HUES48 (cell line): ENCODE data around the gene DST.

Experiments used
- H3K27ac ChIP-seq: one replicate; pipeline ENCODE4 v1.7.0; 2013; ENCODE audit warnings: low read depth, low read length, inconsistent platforms
- H3K27me3 ChIP-seq: 2 replicates; pipeline ENCODE4 v1.6.1; 2013; ENCODE audit warnings: mild to moderate bottlenecking, low read length; ENCODE audit not compliant: control insufficient read depth, insufficient read depth
- H3K36me3 ChIP-seq: 2 replicates; pipeline ENCODE4 v1.6.1; 2013; ENCODE audit warnings: low read length; ENCODE audit not compliant: control insufficient read depth, insufficient read depth
- H3K4me1 ChIP-seq: 2 replicates; pipeline ENCODE4 v1.6.1; 2013; ENCODE audit warnings: mild to moderate bottlenecking, low read length; ENCODE audit not compliant: control insufficient read depth, insufficient read depth
- H3K4me3 ChIP-seq: 2 replicates; pipeline ENCODE4 v1.5.1; 2013; ENCODE audit warnings: mild to moderate bottlenecking, low read depth, low read length
- H3K9ac ChIP-seq: 2 replicates; pipeline ENCODE4 v1.6.1; 2013; ENCODE audit warnings: mild to moderate bottlenecking, low read depth, low read length, moderate library complexity
- H3K9me3 ChIP-seq: 2 replicates; pipeline ENCODE4 v1.6.1; 2013; ENCODE audit warnings: low read length; ENCODE audit not compliant: control insufficient read depth, insufficient read depth

The DST gene

DNA sequence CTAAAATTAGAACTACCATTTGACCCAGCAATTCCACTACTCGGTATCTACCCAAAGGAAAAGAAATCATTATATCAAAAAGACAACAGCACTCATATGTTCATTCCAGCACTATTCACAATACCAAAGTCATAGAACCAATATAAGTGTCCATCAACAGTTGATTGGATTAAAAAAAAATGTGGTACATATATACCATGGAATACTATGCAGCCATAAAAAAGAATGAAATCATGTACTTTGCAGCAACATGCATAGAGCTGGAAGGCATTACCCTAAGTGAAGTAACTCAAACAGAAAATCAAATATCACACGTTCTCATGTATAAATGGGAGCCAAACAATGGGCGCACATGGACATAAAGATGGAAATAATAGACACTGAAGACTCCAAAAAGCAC is 163.3 kb downstream of the DST start:
- no peaks in the 10 kb centered on the region for H3K9me3 ChIP-seq
- no peak overlapping the region for H3K9ac ChIP-seq
- H3K36me3 ChIP-seq: peaks cover 66% of the 10 kb centered on the region
- H3K27me3 ChIP-seq: no peaks in the 10 kb centered on the region
- no peaks in the 10 kb centered on the region for H3K4me1 ChIP-seq
- no peak overlapping the region for H3K27ac ChIP-seq
- no peak overlapping the region for H3K4me3 ChIP-seq

DNA sequence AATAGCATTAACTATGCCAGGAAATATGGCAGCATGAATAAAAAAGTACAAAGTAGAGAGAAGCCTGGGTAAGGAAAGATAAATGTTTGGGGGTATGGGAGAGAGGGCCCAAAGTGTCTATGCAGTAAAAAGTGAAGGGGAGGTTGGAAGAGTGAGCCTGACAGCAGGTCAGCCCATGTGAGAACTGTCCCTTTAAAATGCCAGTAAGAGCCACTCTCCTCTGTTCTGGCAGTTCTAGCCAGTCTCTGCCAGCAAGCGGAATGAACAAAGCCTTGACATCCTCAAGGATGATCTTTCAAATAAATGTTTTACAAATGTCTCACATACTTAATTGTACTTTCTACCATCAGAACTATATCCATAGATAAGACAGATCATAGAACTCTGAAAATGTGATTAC is 164.5 kb downstream of the DST start:
- H3K9ac ChIP-seq: no peak overlapping the region
- no peak overlapping the region for H3K4me3 ChIP-seq
- no peaks in the 10 kb centered on the region for H3K27me3 ChIP-seq
- peaks cover 73% of the 10 kb centered on the region for H3K36me3 ChIP-seq
- no peak overlapping the region for H3K27ac ChIP-seq
- H3K9me3 ChIP-seq: no peaks in the 10 kb centered on the region
- H3K4me1 ChIP-seq: no peaks in the 10 kb centered on the region

DNA sequence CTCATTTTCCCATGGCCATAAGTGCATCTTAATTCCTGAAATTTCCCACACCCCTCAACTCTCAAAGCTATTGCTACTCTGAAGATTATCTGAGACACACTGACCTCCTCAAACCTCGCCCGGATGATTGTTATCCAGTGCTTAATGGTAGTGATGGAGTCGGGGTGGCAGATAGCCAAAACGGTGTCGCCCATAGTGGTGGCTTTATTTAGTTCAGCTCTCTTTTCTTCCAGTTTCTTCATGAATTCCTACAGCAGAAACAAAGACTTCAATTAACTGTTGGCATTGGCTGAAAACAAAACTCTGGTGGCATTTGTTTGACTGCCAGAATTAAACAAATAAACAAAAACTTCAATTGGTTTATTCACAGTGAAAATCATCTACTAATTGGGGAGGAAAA is 165.4 kb downstream of the DST start:
- no peak overlapping the region for H3K9ac ChIP-seq
- peaks cover 71% of the 10 kb centered on the region for H3K36me3 ChIP-seq
- H3K4me1 ChIP-seq: peaks cover 5% of the 10 kb centered on the region
- no peak overlapping the region for H3K4me3 ChIP-seq
- no peaks in the 10 kb centered on the region for H3K27me3 ChIP-seq
- no peaks in the 10 kb centered on the region for H3K9me3 ChIP-seq
- no peak overlapping the region for H3K27ac ChIP-seq

DNA sequence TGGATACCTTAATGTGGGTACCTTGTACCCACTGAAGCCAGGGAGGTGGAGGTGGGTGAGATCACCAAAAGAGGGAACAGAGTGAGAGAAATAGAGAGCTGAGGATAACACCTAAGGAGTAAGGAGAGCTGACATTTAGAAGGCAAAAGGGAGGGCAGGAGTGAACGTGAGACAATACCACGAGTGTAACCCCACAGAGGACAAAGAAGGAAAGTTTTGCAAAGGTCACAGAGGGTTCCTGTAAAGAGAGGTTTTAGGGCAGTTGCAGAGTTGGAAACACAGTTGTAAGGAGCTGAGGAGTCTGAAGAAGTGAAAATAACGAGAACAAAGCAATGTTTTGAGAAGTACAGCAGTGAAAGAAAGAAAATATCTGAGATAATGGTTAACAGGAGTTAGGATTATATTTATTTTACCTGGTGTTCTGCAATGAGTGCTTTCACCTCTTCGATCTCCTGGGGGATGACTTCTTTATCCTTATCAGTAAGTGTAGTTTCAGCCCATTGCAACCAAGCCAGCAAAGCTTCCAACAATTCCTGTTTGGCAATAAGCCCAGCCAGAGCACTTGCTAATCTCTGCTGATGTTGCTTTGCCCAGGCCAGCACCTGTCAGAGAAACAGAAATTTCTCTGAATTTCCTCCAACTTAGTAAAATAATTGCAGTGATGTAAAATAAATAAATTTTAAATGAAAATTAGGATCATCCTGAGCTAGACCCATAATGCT is 166.8 kb downstream of the DST start:
- Histone ChIP-seq H3K4me3 (no peak overlapping the region), H3K27me3 (no peaks in the 10 kb centered on the region), H3K9ac (no peak overlapping the region), H3K36me3 (peaks cover 71% of the 10 kb centered on the region), H3K4me1 (peaks cover 5% of the 10 kb centered on the region), H3K9me3 (no peaks in the 10 kb centered on the region), H3K27ac (no peak overlapping the region)

DNA sequence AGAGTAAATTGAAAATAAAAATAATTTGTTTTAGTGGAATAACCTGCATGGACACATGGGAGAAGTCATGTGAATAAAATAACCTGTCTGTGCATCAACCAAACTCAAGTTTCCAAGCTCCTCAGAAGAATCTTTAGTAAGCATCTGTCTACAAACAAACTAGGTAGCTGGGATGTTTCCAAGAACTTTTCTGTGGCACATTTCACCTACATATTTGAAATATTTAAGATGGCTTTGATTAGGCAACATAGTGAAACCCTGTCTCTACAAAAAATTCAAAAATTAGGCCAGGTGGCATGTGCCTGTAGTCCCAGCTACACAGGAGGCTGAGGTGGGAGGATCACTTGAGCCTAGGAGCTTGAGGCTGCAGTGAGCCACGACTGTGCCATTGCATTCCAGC is 168.2 kb downstream of the DST start:
- peaks cover 72% of the 10 kb centered on the region for H3K36me3 ChIP-seq
- H3K4me1 ChIP-seq: peaks cover 5% of the 10 kb centered on the region

DNA sequence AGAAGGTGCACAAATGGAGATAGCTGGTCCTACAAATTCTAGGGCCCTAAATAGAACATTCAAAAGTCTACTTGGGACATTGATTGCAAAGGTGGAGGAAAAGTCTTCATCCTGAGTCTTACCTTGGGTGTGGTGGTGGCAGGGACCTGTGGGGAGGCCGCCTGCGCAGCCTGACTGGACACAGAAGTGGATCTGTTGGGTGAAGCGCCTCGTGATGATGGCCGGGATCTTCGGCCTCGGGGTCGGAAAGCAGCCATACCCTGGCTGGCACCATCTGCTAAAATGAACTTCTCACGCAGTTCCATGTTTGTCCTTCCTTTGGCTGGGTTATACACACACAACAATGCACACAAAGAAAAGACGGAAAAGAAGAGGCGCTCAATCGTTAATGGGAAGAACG is 179.2 kb downstream of the DST start:
- Histone ChIP-seq H3K9ac (no peak overlapping the region), H3K27ac (no peak overlapping the region), H3K36me3 (peaks cover 81% of the 10 kb centered on the region), H3K9me3 (no peaks in the 10 kb centered on the region), H3K4me3 (no peak overlapping the region), H3K27me3 (no peaks in the 10 kb centered on the region), H3K4me1 (no peaks in the 10 kb centered on the region)

More for the DNA sequence above, 168.2 kb downstream of the DST start:
- Histone ChIP-seq H3K9me3 (no peaks in the 10 kb centered on the region), H3K27ac (no peak overlapping the region), H3K27me3 (no peaks in the 10 kb centered on the region), H3K4me3 (no peak overlapping the region), H3K9ac (no peak overlapping the region)

DNA sequence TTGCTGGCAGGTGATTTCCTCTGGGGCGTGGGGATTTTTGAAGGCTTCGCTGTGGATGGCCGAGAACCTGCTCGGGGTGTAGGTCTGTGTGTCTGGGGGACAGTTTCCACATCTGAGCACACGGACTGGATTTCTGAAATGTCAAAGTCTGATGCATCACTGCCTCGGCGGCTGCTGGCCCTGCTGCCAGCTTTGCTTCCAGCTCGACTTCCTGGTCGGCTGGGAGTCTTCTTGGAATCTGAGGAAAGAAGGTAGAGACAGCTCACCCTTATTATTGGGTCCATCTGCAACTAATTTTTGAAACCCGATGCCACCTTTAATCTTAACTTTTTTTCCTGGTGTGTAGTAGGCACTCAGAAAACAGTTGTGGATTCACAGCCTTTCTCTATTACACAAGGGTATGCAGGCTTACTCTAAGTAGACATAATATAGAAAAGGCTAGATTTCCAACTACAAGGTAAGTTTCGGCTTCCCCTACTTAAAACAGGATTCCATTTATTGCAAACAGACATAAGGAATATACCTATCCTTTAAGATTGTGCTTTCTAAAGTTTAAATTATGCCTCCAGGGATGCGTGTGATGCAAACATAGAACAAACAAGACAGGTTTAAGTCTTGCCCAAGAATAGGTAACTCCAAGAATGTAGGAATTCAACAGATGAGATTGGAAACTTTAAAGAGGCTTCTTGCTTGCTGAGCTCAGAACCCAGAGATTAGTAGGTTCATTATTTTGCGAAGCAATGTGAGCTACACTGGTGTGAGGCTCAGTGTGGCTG is 183.5 kb downstream of the DST start:
- H3K9ac ChIP-seq: no peak overlapping the region
- no peak overlapping the region for H3K27ac ChIP-seq
- H3K4me3 ChIP-seq: no peak overlapping the region
- H3K27me3 ChIP-seq: no peaks in the 10 kb centered on the region
- H3K36me3 ChIP-seq: peaks cover 73% of the 10 kb centered on the region
- no peaks in the 10 kb centered on the region for H3K4me1 ChIP-seq
- H3K9me3 ChIP-seq: no peaks in the 10 kb centered on the region

DNA sequence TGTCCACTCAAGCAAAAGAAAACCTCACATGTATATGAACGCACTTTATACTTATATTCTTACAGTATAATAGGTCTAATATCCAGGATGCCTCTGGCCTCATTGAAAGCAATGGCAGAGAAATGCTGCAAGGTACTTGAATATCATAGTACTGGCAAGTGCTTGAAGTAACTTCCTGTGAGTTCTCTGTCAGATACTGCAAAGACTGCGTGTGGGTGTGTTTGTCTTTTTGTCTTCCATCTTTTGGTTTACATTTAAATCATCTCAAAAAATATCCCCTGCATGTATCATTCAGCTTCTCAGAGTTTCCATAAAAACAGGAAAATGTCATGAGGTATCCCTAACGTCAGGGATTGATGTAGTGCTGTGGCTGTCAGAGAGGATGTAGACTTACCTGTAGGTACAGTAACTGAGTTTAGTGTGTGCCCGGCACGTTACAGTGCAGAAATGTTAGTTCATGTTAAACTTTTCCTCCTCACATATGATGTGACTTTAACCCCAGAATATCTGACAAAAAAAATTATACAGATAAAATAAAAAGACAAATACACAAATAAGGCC is 184.3 kb downstream of the DST start:
- no peak overlapping the region for H3K9ac ChIP-seq
- no peak overlapping the region for H3K27ac ChIP-seq
- H3K9me3 ChIP-seq: no peaks in the 10 kb centered on the region
- peaks cover 64% of the 10 kb centered on the region for H3K36me3 ChIP-seq
- no peaks in the 10 kb centered on the region for H3K27me3 ChIP-seq
- no peaks in the 10 kb centered on the region for H3K4me1 ChIP-seq
- H3K4me3 ChIP-seq: no peak overlapping the region

DNA sequence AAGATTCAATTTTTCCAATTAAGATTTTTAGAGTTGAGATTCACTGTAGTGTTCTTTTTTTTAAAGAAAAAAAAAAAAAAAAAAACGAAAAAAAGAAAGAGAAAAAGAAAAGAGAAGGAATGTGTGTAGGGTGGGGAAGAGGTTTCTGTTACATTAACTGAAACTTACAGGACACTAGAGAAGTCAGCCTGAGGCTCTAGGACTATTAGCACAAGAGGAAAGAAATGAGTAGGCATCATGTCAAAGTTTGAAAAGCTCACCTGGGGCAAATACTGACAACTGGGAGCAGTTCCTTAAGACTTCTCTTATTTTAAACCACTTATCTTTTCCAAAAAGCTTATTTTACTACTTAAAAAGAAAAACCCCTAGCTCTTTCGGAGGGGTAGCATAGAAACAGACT is 185.9 kb downstream of the DST start:
- Histone ChIP-seq H3K27me3 (no peaks in the 10 kb centered on the region), H3K9me3 (no peaks in the 10 kb centered on the region), H3K4me1 (no peaks in the 10 kb centered on the region), H3K4me3 (no peak overlapping the region), H3K36me3 (peaks cover 49% of the 10 kb centered on the region), H3K27ac (no peak overlapping the region), H3K9ac (no peak overlapping the region)

DNA sequence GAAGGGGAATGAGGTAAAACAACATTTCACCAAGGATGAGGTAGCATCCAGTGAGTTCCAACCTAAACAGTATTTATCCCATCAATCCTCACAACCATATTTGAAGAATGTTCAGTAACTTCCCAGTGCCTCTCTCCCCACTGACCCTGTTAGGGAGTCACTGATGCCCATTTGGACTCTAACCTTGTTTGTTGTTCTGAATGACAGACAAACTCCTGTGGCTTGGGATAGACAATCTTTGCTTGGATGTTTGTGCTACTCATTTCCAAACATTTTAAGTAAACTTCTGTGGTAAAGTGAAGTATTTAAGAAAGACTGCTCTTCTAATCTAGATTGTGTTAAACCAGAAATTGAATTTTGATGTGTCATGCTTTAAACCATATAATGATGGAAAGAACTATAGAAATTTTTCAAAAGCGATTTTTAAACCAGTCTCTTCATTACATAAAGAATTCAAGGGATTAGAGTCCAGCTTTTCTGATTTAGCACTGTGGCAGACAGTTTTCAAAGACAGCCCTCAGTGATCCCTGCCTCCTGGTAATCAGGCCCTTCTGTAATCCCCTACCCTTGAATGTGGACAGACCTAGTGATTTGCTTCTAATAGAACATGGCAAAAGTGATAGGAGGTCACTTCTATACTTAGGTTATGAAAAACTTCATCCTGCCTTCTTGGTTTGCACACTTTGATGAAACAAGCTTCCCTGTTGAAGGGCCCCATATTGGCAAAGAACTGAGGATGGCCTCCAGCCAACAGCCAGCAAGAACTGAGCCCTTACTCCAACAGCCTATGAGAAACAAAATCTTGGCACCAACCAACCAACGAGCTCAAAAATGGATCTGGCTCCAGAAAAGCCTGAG is 191.6 kb downstream of the DST start:
- H3K9ac ChIP-seq: no peak overlapping the region

More for the DNA sequence above, 191.6 kb downstream of the DST start:
- Histone ChIP-seq H3K9me3 (no peaks in the 10 kb centered on the region), H3K27me3 (no peaks in the 10 kb centered on the region), H3K4me1 (no peaks in the 10 kb centered on the region), H3K27ac (no peak overlapping the region), H3K36me3 (0 out of 2 replicates have a peak, but pooled peaks cover 6% of the 10 kb centered on the region), H3K4me3 (no peak overlapping the region)
